Medulla oblongata (tissue), 1 donor: ENCODE measurements around the gene TMEM115.
"Not testable (repeated sequence)": the region's sequence is repeated elsewhere in the genome, so short reads cannot be mapped to it uniquely, and the experiment has no call there.

Experiments used
- DNase-seq: peaks from one replicate; pipeline ENCODE4 v3.0.0-alpha.2; 2015; ENCODE audit errors: extremely low spot score

The TMEM115 gene

GRCh38 chr3:50318615-50319014 lies 40.7 kb downstream of the TMEM115 start:
- no peak for DNase-seq

DNA sequence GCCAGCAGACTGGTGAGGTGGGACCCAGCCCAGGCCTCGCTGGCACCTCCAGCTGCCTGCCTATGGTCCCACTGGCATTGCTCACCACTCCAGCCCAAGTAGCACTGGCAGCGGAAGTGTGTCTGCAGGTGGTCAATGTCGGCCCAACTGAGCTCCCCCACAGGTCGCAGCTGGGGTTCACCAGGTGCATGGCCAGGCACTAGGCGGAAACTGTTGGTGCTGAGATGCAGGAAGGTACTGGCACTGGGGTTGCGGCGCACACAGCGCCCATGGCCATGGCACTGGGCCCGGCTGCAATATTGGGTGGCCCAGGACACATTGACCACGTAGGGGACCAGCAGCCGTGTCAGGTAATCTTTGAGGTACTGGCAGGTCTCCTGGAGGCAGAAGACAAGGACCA lies 41.2 kb downstream of the TMEM115 start:
- no peak for DNase-seq

DNA sequence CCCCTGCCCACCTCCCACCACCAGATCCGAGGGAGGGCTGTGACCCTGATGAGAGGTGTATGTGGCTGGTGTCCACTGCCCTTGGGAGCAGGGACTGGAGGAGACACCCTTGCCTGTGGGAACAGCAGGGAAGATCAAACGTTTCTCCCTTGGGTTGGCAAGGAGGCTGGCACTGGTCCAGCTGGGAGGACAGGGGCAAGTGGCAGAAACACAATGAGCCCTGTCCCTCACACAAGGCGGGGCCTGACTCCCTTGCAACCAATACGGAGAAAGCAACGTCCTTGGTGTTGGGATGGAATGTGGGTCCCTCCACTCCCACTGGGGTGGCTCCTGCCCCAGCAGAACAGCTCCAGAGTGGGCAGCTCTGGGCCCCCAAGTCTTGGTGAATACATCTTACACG lies 42.0 kb downstream of the TMEM115 start:
- DNase-seq, result no peak

- DNase-seq, result no peak
Measured at GRCh38 chr3:50316657-50317242, 42.6 kb downstream of the TMEM115 start.

DNA sequence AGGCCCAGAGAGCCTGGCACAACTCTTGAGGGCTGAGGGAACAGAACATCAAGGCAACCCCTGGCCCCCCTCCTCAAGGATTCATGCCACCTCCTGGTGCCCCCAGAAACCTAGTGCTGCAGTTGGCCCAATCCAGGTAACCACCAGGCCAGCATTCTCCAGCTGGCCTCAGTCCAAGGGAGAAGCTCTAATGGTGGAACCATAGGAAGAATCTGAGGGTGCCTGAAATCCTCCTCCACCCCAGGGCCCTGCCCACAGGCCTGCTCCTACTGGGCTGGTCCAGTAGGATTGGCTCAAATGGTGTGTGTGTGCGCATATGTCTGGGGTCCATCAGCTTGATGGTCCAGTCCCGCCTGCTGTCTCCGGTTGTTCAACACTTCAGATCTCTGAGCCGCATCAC lies 44.5 kb downstream of the TMEM115 start:
- DNase-seq, result no peak

GRCh38 chr3:50314342-50314741 lies 45.0 kb downstream of the TMEM115 start:
- DNase-seq, result no peak

DNA sequence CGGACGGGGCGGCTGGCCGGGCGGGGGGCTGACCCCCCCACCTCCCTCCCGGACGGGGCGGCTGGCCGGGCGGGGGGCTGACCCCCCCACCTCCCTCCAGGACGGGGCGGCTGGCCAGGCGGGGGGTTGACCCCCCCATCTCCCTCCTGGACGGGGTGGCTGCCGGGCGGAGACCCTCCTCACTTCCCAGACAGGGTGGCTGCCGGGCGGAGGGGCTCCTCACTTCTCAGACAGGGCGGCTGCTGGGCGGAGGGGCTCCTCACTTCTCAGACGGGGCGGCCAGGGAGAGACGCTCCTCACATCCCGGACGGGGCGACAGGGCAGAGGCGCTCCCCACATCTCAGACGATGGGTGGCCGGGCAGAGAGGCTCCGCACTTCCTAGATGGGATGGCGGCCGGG lies 47.3 kb downstream of the TMEM115 start:
- DNase-seq, result not testable (repeated sequence)
